Fibroblast of lung (primary cell): ENCODE measurements around the gene ZC3H10. TPM values are rescaled to one million over a fixed set of nuclear protein-coding genes. Genes with fewer than 3 reads are reported as not detected.

Experiments
- DNase-seq, 2 donors: peaks; one replicate each; pipeline versions ENCODE4 v3.0.0 to v3.0.0-alpha.2; 2010; ENCODE audit warnings: low read depth in 2 of 2
- H2AFZ ChIP-seq: 2 replicates; pipeline ENCODE4 v1.5.1; 2012; ENCODE audit warnings: low read length, control low read depth, inconsistent platforms
- H3K27ac ChIP-seq: 2 replicates; pipeline ENCODE4 v1.5.1; 2011; ENCODE audit warnings: low read length, control low read depth; ENCODE audit not compliant: insufficient read depth
- H3K27me3 ChIP-seq: 2 replicates; pipeline ENCODE4 v1.5.1; 2011; ENCODE audit warnings: mild to moderate bottlenecking, low read length; ENCODE audit not compliant: control insufficient read depth, insufficient read depth
- H3K36me3 ChIP-seq: 2 replicates; pipeline ENCODE4 v1.5.1; 2011; ENCODE audit warnings: low read length; ENCODE audit not compliant: control insufficient read depth, insufficient read depth
- H3K4me1 ChIP-seq: 2 replicates; pipeline ENCODE4 v1.5.1; 2011; ENCODE audit warnings: low read length; ENCODE audit not compliant: control insufficient read depth, insufficient read depth; ENCODE audit errors: extremely low read depth
- H3K4me2 ChIP-seq: 2 replicates; pipeline ENCODE4 v1.5.1; 2011; ENCODE audit warnings: low read length, control low read depth; ENCODE audit not compliant: insufficient read depth; ENCODE audit errors: extremely low read depth
- H3K4me3 ChIP-seq, 4 experiments: fragments of 200-600 bp in 1 of 4; sonication (generic) in 1 of 4; replicated peaks in 1 of 4; 2 replicates each; pipeline ENCODE4 v1.5.1; 2011 to 2016; ENCODE audit warnings: low read length in 4 of 4, low read depth in 3 of 4, mild to moderate bottlenecking in 3 of 4, control low read depth in 2 of 4, inconsistent platforms in 1 of 4, mixed read lengths in 1 of 4; ENCODE audit not compliant: insufficient read depth in 1 of 4; ENCODE audit errors: control extremely low read depth in 1 of 4
- H3K79me2 ChIP-seq: 2 replicates; pipeline ENCODE4 v1.5.1; 2012; ENCODE audit warnings: mild to moderate bottlenecking, low read length, inconsistent platforms; ENCODE audit not compliant: control insufficient read depth, insufficient read depth
- H3K9ac ChIP-seq: 2 replicates; pipeline ENCODE4 v1.5.1; 2011; ENCODE audit warnings: mild to moderate bottlenecking, low read length, control low read depth; ENCODE audit not compliant: insufficient read depth
- H3K9me3 ChIP-seq: 2 replicates; pipeline ENCODE4 v1.5.1; 2012; ENCODE audit warnings: low read depth, low read length; ENCODE audit not compliant: control insufficient read depth, insufficient read depth
- H4K20me1 ChIP-seq: 2 replicates; pipeline ENCODE4 v1.5.1; 2011; ENCODE audit warnings: low read length; ENCODE audit not compliant: control insufficient read depth, insufficient read depth; ENCODE audit errors: extremely low read depth
- CTCF ChIP-seq, 2 donors: IDR thresholded peaks in 1 of 2; conservative IDR thresholded peaks in 1 of 2; 1 replicate in 1 of 2; 2 replicates in 1 of 2; pipeline ENCODE4 v1.5.1; 2011 to 2012; ENCODE audit warnings: low read length in 2 of 2, control low read depth in 1 of 2, inconsistent platforms in 1 of 2, low read depth in 1 of 2, mild to moderate bottlenecking in 1 of 2
- EZH2 ChIP-seq: IDR thresholded peaks from 2 replicates; pipeline ENCODE4 v1.5.1; 2012; ENCODE audit warnings: low read length, control low read depth, mild to moderate bottlenecking; ENCODE audit errors: missing control alignments
- polyA plus RNA-seq, 2 donors: library from polyadenylated mRNA; depleted of rRNA in 1 of 2; stranded (reverse) in 1 of 2; unstranded in 1 of 2; fragments of >200 nt; gene quantifications; 2 replicates each; pipeline ENCODE4 v1.2.1, GENCODE V29; 2011 to 2012; ENCODE audit warnings: missing spikeins in 1 of 2
- total RNA-seq: library from RNA; depleted of rRNA; stranded (reverse); fragments of >200 nt; gene quantifications from 2 replicates; pipeline ENCODE4 v1.2.1, GENCODE V29; 2014

The ZC3H10 gene
- total and polyA plus RNA-seq, 2 donors (not counting 1 experiment from before 2014, with no cell fraction given) = 1.9 to 5.6 TPM

- no peaks in the 10 kb centered on the region for H3K27me3 ChIP-seq
- no peak for DNase-seq
- H2AFZ ChIP-seq = no peak overlapping the region
- TF ChIP-seq CTCF (conservative IDR thresholded peaks at IDR 0.05 in 1 of 2, IDR thresholded peaks at IDR 0.05 in 1 of 2; ENCODE audit: low read depth in 1 of 2, low read length in 2 of 2) (no peak), EZH2 (no peak)
- peaks cover 16% of the 10 kb centered on the region for H3K4me1 ChIP-seq
- H3K36me3 ChIP-seq = peaks cover 10% of the 10 kb centered on the region
- peak overlapping the region; percentile 91 for H3K27ac ChIP-seq
- H3K9me3 ChIP-seq = no peaks in the 10 kb centered on the region
- peak overlapping the region; percentile 84 for H3K4me2 ChIP-seq
- H3K4me3 ChIP-seq = peak overlapping the region; percentile 61 to 85 (median 71)
- no peaks in the 10 kb centered on the region for H4K20me1 ChIP-seq
- H3K79me2 ChIP-seq = peaks cover 14% of the 10 kb centered on the region
- H3K9ac ChIP-seq = peak overlapping the region; percentile 66
Measured at GRCh38 chr12:56118688-56119357, 757 bp downstream of the ZC3H10 start.

- Histone ChIP-seq H2AFZ (no peak overlapping the region), H3K27ac (peak overlapping the region; percentile 91), H3K79me2 (peaks cover 14% of the 10 kb centered on the region), H3K27me3 (no peaks in the 10 kb centered on the region), H4K20me1 (no peaks in the 10 kb centered on the region), H3K9me3 (no peaks in the 10 kb centered on the region), H3K36me3 (peaks cover 10% of the 10 kb centered on the region), H3K4me3 (peak overlapping the region; percentile 61 to 85 (median 71)), H3K4me2 (peak overlapping the region; percentile 84), H3K4me1 (peaks cover 16% of the 10 kb centered on the region), H3K9ac (no peak overlapping the region)
- peak; percentile 89 to 95 for DNase-seq
- TF ChIP-seq EZH2 (no peak), CTCF (conservative IDR thresholded peaks at IDR 0.05 in 1 of 2, IDR thresholded peaks at IDR 0.05 in 1 of 2; ENCODE audit: low read depth in 1 of 2, low read length in 2 of 2) (peak; percentile 74 to 79)
Measured at GRCh38 chr12:56119361-56119796, 1.3 kb downstream of the ZC3H10 start.

GRCh38 chr12:56120158-56120846 is 2.2 kb downstream of the ZC3H10 start:
- no peak overlapping the region for H3K9ac ChIP-seq
- DNase-seq = peak in 1 of 2 donors; percentile 59
- no peaks in the 10 kb centered on the region for H3K27me3 ChIP-seq
- peak overlapping the region in 1 of 4 experiments; percentile 29 for H3K4me3 ChIP-seq
- TF ChIP-seq EZH2 (no peak), CTCF (conservative IDR thresholded peaks at IDR 0.05 in 1 of 2, IDR thresholded peaks at IDR 0.05 in 1 of 2; ENCODE audit: low read depth in 1 of 2, low read length in 2 of 2) (no peak)
- H2AFZ ChIP-seq = no peak overlapping the region
- H3K27ac ChIP-seq = peak overlapping the region; percentile 91
- H3K9me3 ChIP-seq = no peaks in the 10 kb centered on the region
- H4K20me1 ChIP-seq = no peaks in the 10 kb centered on the region
- H3K36me3 ChIP-seq = peaks cover 10% of the 10 kb centered on the region
- H3K4me1 ChIP-seq = peaks cover 15% of the 10 kb centered on the region
- no peak overlapping the region for H3K4me2 ChIP-seq
- peaks cover 14% of the 10 kb centered on the region for H3K79me2 ChIP-seq
